Measurements from ENCODE around the gene MAD1L1.

MAD1L1 gene

DNA sequence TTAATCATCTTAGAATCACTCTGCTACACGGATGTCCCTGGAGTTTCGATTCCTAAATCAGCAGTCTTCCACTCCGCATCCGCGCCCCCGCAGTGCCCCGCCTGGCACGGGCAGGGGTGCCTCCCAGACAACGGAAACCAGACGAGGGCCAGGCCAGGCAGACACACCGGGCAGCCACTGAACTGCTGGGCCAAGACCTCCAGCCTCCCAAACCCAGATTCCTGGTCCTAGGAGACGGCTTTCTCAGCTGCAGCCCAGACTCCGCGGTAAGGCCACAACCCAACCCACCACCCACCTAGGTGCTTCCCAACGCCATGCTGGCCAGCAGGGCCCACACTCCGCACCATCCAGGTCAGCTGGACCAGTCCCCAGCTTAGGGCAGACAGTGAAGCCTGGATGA is 33.2 kb downstream of the MAD1L1 start:
- no peak for DNase-seq

GRCh38 chr7:2198760-2199159 is 34.0 kb downstream of the MAD1L1 start:
- DNase-seq, result no peak

- no peak for DNase-seq
Measured at GRCh38 chr7:2198206-2198605, 34.5 kb downstream of the MAD1L1 start.

GRCh38 chr7:2197436-2198155 is 35.1 kb downstream of the MAD1L1 start:
- no peak for DNase-seq

DNA sequence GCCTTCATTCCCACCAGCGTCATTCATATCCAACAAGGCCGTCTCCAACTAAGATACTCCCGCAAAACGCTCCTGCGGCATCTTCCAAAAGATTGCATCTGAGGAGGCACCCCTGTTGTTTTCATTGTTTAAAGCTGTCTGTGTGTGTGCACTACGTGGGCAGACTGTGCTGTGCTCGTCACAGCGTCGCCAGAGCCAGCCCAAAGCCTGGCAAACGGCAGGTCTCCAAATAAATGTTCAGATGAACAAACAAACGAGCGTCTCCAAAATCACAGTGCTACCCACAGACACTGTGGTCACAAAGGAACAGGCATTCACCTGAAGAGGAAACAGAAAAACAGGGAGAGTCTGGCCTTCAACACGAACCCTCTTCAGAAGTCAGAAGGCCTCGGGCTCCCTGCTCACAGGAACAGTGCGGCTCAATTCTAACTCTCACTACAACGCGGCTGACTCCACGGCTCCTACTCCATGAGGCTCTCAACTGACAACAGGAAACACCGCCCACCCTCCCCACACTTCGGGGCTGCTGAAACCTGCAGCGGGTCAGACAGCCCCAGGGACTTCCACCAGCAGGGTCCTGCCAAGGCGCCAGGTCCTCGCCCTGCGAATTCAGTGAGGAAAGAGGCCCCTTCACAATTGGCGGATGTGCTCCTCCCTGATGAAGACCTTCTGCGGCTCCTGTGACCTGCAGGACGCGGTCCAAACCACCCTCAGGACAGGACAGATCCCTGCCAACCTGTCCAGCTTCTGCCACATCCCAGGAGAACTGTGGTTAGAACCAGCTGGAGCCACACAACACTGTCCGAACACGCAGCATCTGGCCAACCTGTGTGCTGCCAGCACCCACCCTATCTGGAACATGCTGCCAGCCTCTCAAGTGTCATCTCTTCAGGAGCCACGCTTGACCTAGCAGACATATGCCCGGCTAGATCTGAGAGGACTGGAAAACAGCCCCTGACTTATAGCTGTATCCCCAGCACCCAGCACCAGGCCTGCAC is 36.1 kb downstream of the MAD1L1 start:
- DNase-seq, result no peak

- no peak for DNase-seq
Measured at GRCh38 chr7:2195400-2196246, 37.1 kb downstream of the MAD1L1 start.

- no peak for DNase-seq
Measured at GRCh38 chr7:2193575-2194305, 39.0 kb downstream of the MAD1L1 start.

- no peak for DNase-seq
Measured at GRCh38 chr7:2192831-2193534, 39.8 kb downstream of the MAD1L1 start.

GRCh38 chr7:2191016-2191415 is 41.7 kb downstream of the MAD1L1 start:
- no peak for DNase-seq

GRCh38 chr7:2190531-2190930 is 42.2 kb downstream of the MAD1L1 start:
- no peak for DNase-seq

DNA sequence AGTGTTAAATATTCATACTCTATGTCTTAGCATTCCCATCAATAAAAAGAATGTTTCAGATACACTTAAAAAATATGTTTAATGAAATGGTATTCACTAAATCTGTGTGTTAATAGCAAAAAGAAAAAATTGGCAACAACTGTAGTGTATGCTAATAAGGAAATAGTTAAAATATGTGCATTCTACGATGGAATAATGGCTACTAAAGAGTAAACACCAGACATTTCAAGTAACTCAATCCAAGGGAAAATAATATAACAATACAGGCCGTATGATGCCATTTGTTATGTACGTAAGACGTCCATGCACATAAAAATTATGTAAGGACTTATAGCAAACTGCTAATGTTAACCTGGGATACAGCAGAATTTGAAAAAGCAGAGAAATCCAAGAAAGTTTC is 46.6 kb downstream of the MAD1L1 start:
- no peak for DNase-seq

DNA sequence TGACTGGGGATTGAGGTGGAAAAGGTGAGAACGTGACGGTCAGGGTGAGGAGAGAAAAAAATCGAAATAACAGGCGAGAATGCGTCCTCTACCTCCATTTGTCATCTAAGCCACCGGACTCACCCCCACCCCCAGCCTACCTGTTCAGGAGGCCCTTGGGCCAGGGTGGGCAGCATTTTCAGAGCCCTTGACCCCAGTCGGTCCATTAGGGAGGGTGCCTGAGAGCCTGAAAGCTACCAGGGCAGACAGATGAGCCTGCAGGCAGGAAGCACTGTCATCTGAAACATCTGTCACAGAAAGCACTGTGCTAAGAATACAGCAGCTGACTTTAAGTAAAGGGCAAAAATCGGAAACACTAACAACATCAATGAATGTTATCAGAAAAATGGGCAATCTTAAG is 47.0 kb downstream of the MAD1L1 start:
- DNase-seq, result no peak

DNA sequence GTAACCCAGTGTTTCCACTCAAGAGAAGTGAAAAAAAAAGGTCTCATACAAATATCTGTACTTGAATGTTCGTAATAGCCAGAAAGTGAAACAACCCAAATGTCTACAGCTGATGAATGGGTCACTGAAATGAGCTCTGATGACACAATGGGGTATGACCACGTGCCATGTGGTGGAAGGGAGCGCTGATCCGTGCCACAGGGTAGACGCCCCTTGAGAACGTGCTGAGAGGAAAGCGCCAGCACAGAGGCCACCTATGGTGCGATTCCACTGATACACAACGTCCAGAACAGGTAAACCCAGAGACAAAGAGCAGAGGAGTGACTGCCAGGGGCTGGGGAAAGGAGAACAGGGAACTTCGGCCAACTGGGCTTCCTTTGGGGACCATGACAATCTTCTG is 50.3 kb downstream of the MAD1L1 start:
- no peak for DNase-seq

- DNase-seq, result no peak
Measured at GRCh38 chr7:2181077-2181854, 51.5 kb downstream of the MAD1L1 start.

- no peak for DNase-seq
Measured at GRCh38 chr7:2180081-2180480, 52.7 kb downstream of the MAD1L1 start.

GRCh38 chr7:2175514-2175913 is 57.2 kb downstream of the MAD1L1 start:
- no peak for DNase-seq

DNA sequence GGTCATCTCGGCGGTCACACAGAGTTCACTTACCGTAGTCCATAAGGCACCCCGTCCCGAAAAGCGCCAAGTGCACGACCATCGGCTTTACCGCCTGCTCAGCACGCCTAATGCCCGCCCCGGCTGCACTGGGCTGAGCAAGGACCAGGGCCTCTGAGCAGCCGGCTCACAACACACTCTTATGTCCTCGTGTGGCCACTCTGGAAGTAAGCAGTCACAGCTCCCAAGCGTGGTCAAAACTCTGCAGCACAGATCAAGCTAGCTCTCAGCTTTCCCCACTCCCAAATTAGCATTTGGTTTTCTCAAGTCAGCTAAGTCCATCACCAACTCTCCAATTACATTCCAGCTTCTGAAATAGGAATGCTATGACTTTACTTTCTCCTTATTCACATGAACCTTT is 57.7 kb downstream of the MAD1L1 start:
- no peak for DNase-seq

- DNase-seq, result no peak
Measured at GRCh38 chr7:2173189-2173827, 59.4 kb downstream of the MAD1L1 start.

DNA sequence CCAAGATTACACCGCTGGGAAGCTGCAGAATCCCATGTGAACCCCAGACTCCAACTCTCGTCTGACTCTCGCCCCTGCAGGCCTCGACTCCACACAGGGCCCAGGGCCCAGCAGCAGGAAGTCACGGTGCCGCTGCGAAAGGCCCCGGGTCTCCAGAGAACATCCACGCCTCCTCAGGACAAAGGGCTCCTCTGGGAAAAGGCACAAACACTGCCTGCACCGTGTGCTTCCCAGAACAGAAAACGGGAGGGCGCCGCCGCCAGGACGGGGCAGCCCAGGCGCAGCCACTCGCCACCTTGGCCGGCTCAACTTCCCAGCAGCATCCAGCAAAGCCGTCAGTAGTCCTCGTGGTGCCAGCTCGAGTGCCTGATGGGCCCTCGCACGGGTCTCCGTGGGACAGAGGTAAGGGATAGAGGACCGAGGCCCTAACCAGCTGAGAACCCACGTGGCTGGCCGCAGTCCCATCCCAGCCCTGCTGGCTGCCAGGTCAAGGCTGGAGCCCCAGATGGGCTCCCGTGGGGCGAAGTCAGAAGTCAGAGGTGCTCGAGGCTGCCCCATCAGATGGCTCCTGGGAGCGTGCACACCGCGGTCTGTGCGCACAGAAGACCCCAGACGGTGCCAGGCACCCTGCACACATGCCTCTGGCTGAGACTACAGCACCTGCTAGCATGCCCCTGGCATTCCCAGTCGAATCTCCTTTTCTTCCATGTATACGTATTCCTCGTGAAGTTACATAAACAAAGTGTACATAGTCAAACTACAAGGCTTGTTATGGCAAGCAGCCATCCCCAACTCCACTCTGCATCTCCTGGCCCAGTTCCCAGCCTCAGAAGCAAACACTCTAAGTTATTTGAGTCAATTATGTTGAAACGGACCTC is 60.2 kb downstream of the MAD1L1 start:
- no peak for DNase-seq

All from T-helper 2 cell (primary cell).